Endothelial cell of umbilical vein (primary cell): ENCODE results near the gene RBM47. TPM values are rescaled to one million over a fixed set of nuclear protein-coding genes. Genes with fewer than 3 reads are reported as not detected.

ENCODE experiments used
- BruUV-seq: library from RNA; stranded (reverse); fragments of 400-500 nt; replicated peaks from 2 replicates; lab custom pipeline; 2021; lab: Mats Ljungman, UMichigan
- CTCF ChIA-PET: fragments of 300-600, 350-600 bp; sonication (Branson Sonifier 250); formaldehyde crosslinking; loops from one replicate; lab custom pipeline; 2021; ENCODE audit warnings: antibody characterized with exemption, inconsistent platforms; lab: Charles Lee
- POLR2A ChIA-PET: fragments of 300-600, 350-600 bp; sonication (Branson Sonifier 250); formaldehyde crosslinking; loops from one replicate; lab custom pipeline; 2021; ENCODE audit warnings: antibody characterized with exemption, inconsistent platforms; lab: Charles Lee
- DNase-seq: peaks from one replicate; pipeline ENCODE4 v3.0.0-alpha.2; 2011; ENCODE audit warnings: low read depth, low spot score
- FAIRE-seq: peaks from 2 replicates; lab custom pipeline; 2011; peaks lifted over from hg19 to GRCh38; lab: Jason Lieb, UNC
- H2AFZ ChIP-seq: 2 replicates; pipeline ENCODE4 v1.6.0; 2012; ENCODE audit warnings: low read depth, low read length, control low read depth, inconsistent platforms
- H3K27ac ChIP-seq: 2 replicates; pipeline ENCODE4 v1.5.1; 2011; ENCODE audit warnings: low read depth, mild to moderate bottlenecking, control low read depth, low read length, moderate library complexity; ENCODE audit not compliant: insufficient read depth
- H3K27me3 ChIP-seq, 2 experiments: 2 replicates each; pipeline versions ENCODE4 v1.6.0 to v1.6.1; 2011; ENCODE audit warnings: low read length in 2 of 2, mixed read lengths in 1 of 2; ENCODE audit not compliant: control insufficient read depth in 2 of 2, insufficient read depth in 2 of 2
- H3K36me3 ChIP-seq, 2 experiments: 2 replicates in 1 of 2; 3 replicates in 1 of 2; pipeline ENCODE4 v1.5.1; 2011; ENCODE audit warnings: low read length in 2 of 2, mild to moderate bottlenecking in 1 of 2, moderate library complexity in 1 of 2; ENCODE audit not compliant: control insufficient read depth in 2 of 2, insufficient read depth in 2 of 2; ENCODE audit errors: extremely low read depth in 1 of 2
- H3K4me1 ChIP-seq: 3 replicates; pipeline ENCODE4 v1.5.1; 2011; ENCODE audit warnings: mild to moderate bottlenecking, low read length; ENCODE audit not compliant: control insufficient read depth, insufficient read depth; ENCODE audit errors: extremely low read depth
- H3K4me2 ChIP-seq: 2 replicates; pipeline ENCODE4 v1.6.1; 2011; ENCODE audit warnings: low read length, control low read depth, mixed read lengths; ENCODE audit not compliant: insufficient read depth
- H3K4me3 ChIP-seq, 3 experiments: fragments of 200-600 bp in 1 of 3; sonication (generic), shearing (Covaris generic) in 1 of 3; replicated peaks in 1 of 3; 2 replicates each; pipeline ENCODE4 v1.5.1; 2011 to 2016; ENCODE audit warnings: control low read depth in 3 of 3, low read length in 3 of 3, mild to moderate bottlenecking in 2 of 3, inconsistent platforms in 1 of 3, low read depth in 1 of 3, moderate library complexity in 1 of 3; ENCODE audit not compliant: insufficient read depth in 1 of 3
- H3K79me2 ChIP-seq: 2 replicates; pipeline ENCODE4 v1.6.0; 2012; ENCODE audit warnings: low read length, inconsistent platforms; ENCODE audit not compliant: control insufficient read depth, insufficient read depth
- H3K9ac ChIP-seq: replicated peaks from 2 replicates; pipeline ENCODE3; 2011; ENCODE audit warnings: low read length, control low read depth; ENCODE audit not compliant: insufficient read depth; ENCODE audit errors: extremely low read depth
- H3K9me1 ChIP-seq: replicated peaks from 3 replicates; pipeline ENCODE4 v1.6.0; 2011; ENCODE audit warnings: mild to moderate bottlenecking, low read length; ENCODE audit not compliant: control insufficient read depth, insufficient read depth; ENCODE audit errors: extremely low read depth
- H3K9me3 ChIP-seq: replicated peaks from 2 replicates; pipeline ENCODE4 v1.5.1; 2012; ENCODE audit warnings: low read length, inconsistent platforms; ENCODE audit not compliant: control insufficient read depth, insufficient read depth
- H4K20me1 ChIP-seq: replicated peaks from 2 replicates; pipeline ENCODE3; 2011; ENCODE audit warnings: mild to moderate bottlenecking, low read length; ENCODE audit not compliant: control insufficient read depth, insufficient read depth; ENCODE audit errors: extremely low read depth
- EZH2 ChIP-seq: IDR thresholded peaks from 2 replicates; pipeline ENCODE4 v1.6.1; 2012; ENCODE audit warnings: borderline replicate concordance, low read depth, mild to moderate bottlenecking, moderate library complexity, low read length, inconsistent platforms; ENCODE audit not compliant: severe bottlenecking
- FOS ChIP-seq: IDR thresholded peaks from 2 replicates; pipeline ENCODE4 v1.6.1; 2011; ENCODE audit warnings: mild to moderate bottlenecking, low read length, moderate library complexity, borderline replicate concordance; ENCODE audit not compliant: insufficient read depth
- JUN ChIP-seq: IDR thresholded peaks from 2 replicates; pipeline ENCODE4 v1.6.1; 2011; ENCODE audit warnings: borderline replicate concordance, low read depth; ENCODE audit not compliant: insufficient read length, insufficient read depth
- MAX ChIP-seq: IDR thresholded peaks from 2 replicates; pipeline ENCODE4 v1.6.1; 2011; ENCODE audit not compliant: insufficient read depth, insufficient read length
- MYC ChIP-seq: IDR thresholded peaks from one replicate; pipeline ENCODE4 v1.6.1; 2011; ENCODE audit warnings: mild to moderate bottlenecking, low read depth, low read length
- POLR2AphosphoS5 ChIP-seq: IDR thresholded peaks from 2 replicates; pipeline ENCODE4 v1.6.1; 2012; ENCODE audit warnings: low read depth, mild to moderate bottlenecking, control low read depth, low read length, moderate library complexity; ENCODE audit not compliant: insufficient read depth
- dilution Hi-C: fragments of 300-500 bp; cut with MboI; formaldehyde crosslinking; loops from one replicate; pipeline ENCODE4 v1.15.0; 2019; ENCODE audit warnings: low sequenced_read_pairs; ENCODE audit not compliant: extremely low pct_ligation_motif_present
- intact Hi-C: fragments of 100-400 bp; cut with micrococcal nuclease; formaldehyde crosslinking; loops from one replicate; pipeline ENCODE4 v1.10.0; 2022
- polyA plus RNA-seq, 4 experiments: library from polyadenylated mRNA; depleted of rRNA in 3 of 4; stranded (reverse) in 3 of 4; unstranded in 1 of 4; fragments of >200 nt; gene quantifications; 2 replicates each; pipeline versions ENCODE4 v1.2.1 to v1.2.3, GENCODE V29; 2011 to 2012; ENCODE audit warnings: missing spikeins in 1 of 4
- total RNA-seq: library from RNA; stranded (reverse); gene quantifications from 2 replicates; pipeline ENCODE4 v1.2.3, GENCODE V29; 2021
- TF ChIP-seq, protein P1 (sequence below), 2 donors: IDR thresholded peaks; 1 replicate in 1 of 2; 2 replicates in 1 of 2; pipeline ENCODE4 v1.5.1; 2011; ENCODE audit warnings: low read length in 2 of 2, mild to moderate bottlenecking in 2 of 2, moderate library complexity in 2 of 2, control low read depth in 1 of 2, inconsistent platforms in 1 of 2, low read depth in 1 of 2; ENCODE audit not compliant: insufficient read depth in 1 of 2; ENCODE audit errors: extremely low read depth in 1 of 2

The RBM47 gene
- total and polyA plus RNA-seq, 2 donors (not counting 3 experiments of a cell fraction or from before 2014, with no cell fraction given), result not detected

GRCh38 chr4:40572692-40573310 lies 56.9 kb downstream of the RBM47 start:
- H3K27ac ChIP-seq, result no peak overlapping the region
- BruUV-seq, result no TSS peak
- intact Hi-C loops (no loop called here), dilution Hi-C loops (no loop called here)
- H3K4me1 ChIP-seq, result peaks cover 6% of the 10 kb centered on the region
- POLR2A ChIA-PET, result no interaction called here
- no peak overlapping the region for H3K4me3 ChIP-seq
- no peak for DNase-seq
- no peaks in the 10 kb centered on the region for H3K79me2 ChIP-seq
- TF ChIP-seq FOS (no peak), MAX (no peak), EZH2 (no peak), POLR2AphosphoS5 (no peak), MYC (no peak), JUN (no peak)
- TF ChIP-seq, protein P1, sequence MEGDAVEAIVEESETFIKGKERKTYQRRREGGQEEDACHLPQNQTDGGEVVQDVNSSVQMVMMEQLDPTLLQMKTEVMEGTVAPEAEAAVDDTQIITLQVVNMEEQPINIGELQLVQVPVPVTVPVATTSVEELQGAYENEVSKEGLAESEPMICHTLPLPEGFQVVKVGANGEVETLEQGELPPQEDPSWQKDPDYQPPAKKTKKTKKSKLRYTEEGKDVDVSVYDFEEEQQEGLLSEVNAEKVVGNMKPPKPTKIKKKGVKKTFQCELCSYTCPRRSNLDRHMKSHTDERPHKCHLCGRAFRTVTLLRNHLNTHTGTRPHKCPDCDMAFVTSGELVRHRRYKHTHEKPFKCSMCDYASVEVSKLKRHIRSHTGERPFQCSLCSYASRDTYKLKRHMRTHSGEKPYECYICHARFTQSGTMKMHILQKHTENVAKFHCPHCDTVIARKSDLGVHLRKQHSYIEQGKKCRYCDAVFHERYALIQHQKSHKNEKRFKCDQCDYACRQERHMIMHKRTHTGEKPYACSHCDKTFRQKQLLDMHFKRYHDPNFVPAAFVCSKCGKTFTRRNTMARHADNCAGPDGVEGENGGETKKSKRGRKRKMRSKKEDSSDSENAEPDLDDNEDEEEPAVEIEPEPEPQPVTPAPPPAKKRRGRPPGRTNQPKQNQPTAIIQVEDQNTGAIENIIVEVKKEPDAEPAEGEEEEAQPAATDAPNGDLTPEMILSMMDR (IDR thresholded peaks at IDR 0.05; ENCODE audit: extremely low read depth in 1 of 2, insufficient read depth in 1 of 2, low read depth in 1 of 2, low read length in 2 of 2), result no peak
- no peaks in the 10 kb centered on the region for H3K9me3 ChIP-seq
- no peaks in the 10 kb centered on the region for H4K20me1 ChIP-seq
- H3K27me3 ChIP-seq, result peaks cover 0 to 2% of the 10 kb centered on the region in 2 experiments
- H2AFZ ChIP-seq, result no peak overlapping the region
- no peak for FAIRE-seq
- H3K9me1 ChIP-seq, result no peaks in the 10 kb centered on the region
- no peak overlapping the region for H3K4me2 ChIP-seq
- H3K36me3 ChIP-seq, result no peaks in the 10 kb centered on the region
- H3K9ac ChIP-seq, result no peak overlapping the region
- CTCF ChIA-PET, result no interaction called here
